ENCODE data around the gene HECW1.

Gene HECW1

GRCh38 chr7:43292384-43292783 is 179.9 kb downstream of the HECW1 start:
- TF ChIP-seq EZH2phosphoT487 (IDR thresholded peaks at IDR 0.05; ENCODE audit: borderline replicate concordance) (no peak), CTCF (conservative IDR thresholded peaks at IDR 0.05; ENCODE audit: low read length) (no peak)
- Histone ChIP-seq H3K36me3 (ENCODE audit: insufficient read depth, low read length) (no peaks in the 10 kb centered on the region), H3F3A (ENCODE audit: low read depth) (no peaks in the 10 kb centered on the region), H3K9me3 (ENCODE audit: insufficient read depth, low read depth, low read length) (no peaks in the 10 kb centered on the region; the same call in 1 of the 2 replicates), H3K4me2 (ENCODE audit: low read depth, low read length, poor library complexity, severe bottlenecking) (no peak overlapping the region), H3K79me2 (ENCODE audit: insufficient read depth, low read length) (no peaks in the 10 kb centered on the region), H4K20me1 (ENCODE audit: insufficient read depth, low read length, poor library complexity, severe bottlenecking) (no peaks in the 10 kb centered on the region), H3K4me1 (ENCODE audit: insufficient read depth, low read length, poor library complexity, severe bottlenecking) (no peaks in the 10 kb centered on the region), H3K9ac (ENCODE audit: low read depth, low read length, poor library complexity, severe bottlenecking) (no peak overlapping the region), H3K9me2 (replicated peaks; ENCODE audit: low read depth, low read length) (no peaks in the 10 kb centered on the region), H3K4me3 (ENCODE audit: low read length, poor library complexity, severe bottlenecking) (no peak overlapping the region), H3K27me3 (ENCODE audit: insufficient read depth, low read length, poor library complexity, severe bottlenecking) (no peaks in the 10 kb centered on the region), H2AFZ (ENCODE audit: low read length) (no peak overlapping the region)

GRCh38 chr7:43294080-43294630 is 181.7 kb downstream of the HECW1 start:
- no peak overlapping the region for H2AFZ ChIP-seq (ENCODE audit: low read length)

GRCh38 chr7:43295429-43295828 is 183.0 kb downstream of the HECW1 start:
- H3K4me3 ChIP-seq (ENCODE audit: low read length, poor library complexity, severe bottlenecking) = no peak overlapping the region
- no peaks in the 10 kb centered on the region for H3K9me2 ChIP-seq (replicated peaks; ENCODE audit: low read depth, low read length)
- no peaks in the 10 kb centered on the region for H4K20me1 ChIP-seq (ENCODE audit: insufficient read depth, low read length, poor library complexity, severe bottlenecking)
- H3K4me1 ChIP-seq (ENCODE audit: insufficient read depth, low read length, poor library complexity, severe bottlenecking) = no peaks in the 10 kb centered on the region
- H3K36me3 ChIP-seq (ENCODE audit: insufficient read depth, low read length) = no peaks in the 10 kb centered on the region
- no peaks in the 10 kb centered on the region for H3K27me3 ChIP-seq (ENCODE audit: insufficient read depth, low read length, poor library complexity, severe bottlenecking)
- no peak overlapping the region for H2AFZ ChIP-seq (ENCODE audit: low read length)
- no peaks in the 10 kb centered on the region; the same call in 1 of the 2 replicates for H3K9me3 ChIP-seq (ENCODE audit: insufficient read depth, low read depth, low read length)
- no peak overlapping the region for H3K9ac ChIP-seq (ENCODE audit: low read depth, low read length, poor library complexity, severe bottlenecking)
- TF ChIP-seq CTCF (conservative IDR thresholded peaks at IDR 0.05; ENCODE audit: low read length) (no peak), EZH2phosphoT487 (IDR thresholded peaks at IDR 0.05; ENCODE audit: borderline replicate concordance) (no peak)
- no peaks in the 10 kb centered on the region for H3F3A ChIP-seq (ENCODE audit: low read depth)
- no peaks in the 10 kb centered on the region for H3K79me2 ChIP-seq (ENCODE audit: insufficient read depth, low read length)
- H3K4me2 ChIP-seq (ENCODE audit: low read depth, low read length, poor library complexity, severe bottlenecking) = no peak overlapping the region

More at GRCh38 chr7:43294080-43294630, 181.7 kb downstream of the HECW1 start:
- TF ChIP-seq CTCF (conservative IDR thresholded peaks at IDR 0.05; ENCODE audit: low read length) (no peak), EZH2phosphoT487 (IDR thresholded peaks at IDR 0.05; ENCODE audit: borderline replicate concordance) (no peak)
- Histone ChIP-seq H3K9ac (ENCODE audit: low read depth, low read length, poor library complexity, severe bottlenecking) (no peak overlapping the region), H4K20me1 (ENCODE audit: insufficient read depth, low read length, poor library complexity, severe bottlenecking) (no peaks in the 10 kb centered on the region), H3K79me2 (ENCODE audit: insufficient read depth, low read length) (no peaks in the 10 kb centered on the region), H3K9me3 (ENCODE audit: insufficient read depth, low read depth, low read length) (no peaks in the 10 kb centered on the region; the same call in 1 of the 2 replicates), H3K4me3 (ENCODE audit: low read length, poor library complexity, severe bottlenecking) (no peak overlapping the region), H3K9me2 (replicated peaks; ENCODE audit: low read depth, low read length) (no peaks in the 10 kb centered on the region), H3K27me3 (ENCODE audit: insufficient read depth, low read length, poor library complexity, severe bottlenecking) (no peaks in the 10 kb centered on the region), H3F3A (ENCODE audit: low read depth) (no peaks in the 10 kb centered on the region), H3K36me3 (ENCODE audit: insufficient read depth, low read length) (no peaks in the 10 kb centered on the region), H3K4me2 (ENCODE audit: low read depth, low read length, poor library complexity, severe bottlenecking) (no peak overlapping the region), H3K4me1 (ENCODE audit: insufficient read depth, low read length, poor library complexity, severe bottlenecking) (no peaks in the 10 kb centered on the region)
